GM12878 (cell line): Measurements from ENCODE around the gene DMD. TPM values are rescaled to one million over a fixed set of nuclear protein-coding genes. Genes with fewer than 3 reads are reported as not detected.

Experiments
- ATF3 ChIP-seq: IDR thresholded peaks from 2 replicates; pipeline ENCODE4 v1.6.1; 2011; ENCODE audit warnings: low read depth, mild to moderate bottlenecking, low read length, moderate library complexity, borderline replicate concordance; ENCODE audit errors: extremely low read depth
- BCL3 ChIP-seq: IDR thresholded peaks from 2 replicates; pipeline ENCODE4 v1.6.1; 2011; ENCODE audit warnings: borderline replicate concordance, low read depth, mild to moderate bottlenecking, moderate library complexity, low read length; ENCODE audit not compliant: insufficient read depth, poor library complexity, severe bottlenecking
- BMI1 ChIP-seq: fragments of 450-650 bp; IDR thresholded peaks from 2 replicates; pipeline ENCODE4 v1.6.1; 2016; ENCODE audit warnings: mild to moderate bottlenecking, moderate library complexity, borderline replicate concordance
- IRF3 ChIP-seq: fragments of 450-650 bp; IDR thresholded peaks from 2 replicates; pipeline ENCODE4 v1.6.1; 2014; ENCODE audit warnings: mild to moderate bottlenecking
- NFXL1 ChIP-seq: fragments of 450-650 bp; IDR thresholded peaks from 2 replicates; pipeline ENCODE4 v1.6.1; 2017; ENCODE audit warnings: antibody characterized with exemption, mild to moderate bottlenecking, borderline replicate concordance
- POLR2AphosphoS2 ChIP-seq: IDR thresholded peaks from 2 replicates; pipeline ENCODE4 v1.6.1; 2011; ENCODE audit warnings: low read depth, mild to moderate bottlenecking, low read length, improper control_type of control experiment, moderate library complexity
- REST ChIP-seq: IDR thresholded peaks from 2 replicates; pipeline ENCODE4 v1.6.1; 2012; ENCODE audit warnings: mild to moderate bottlenecking, low read depth, low read length
- SKIL ChIP-seq: fragments of 450-650 bp; IDR thresholded peaks from 2 replicates; pipeline ENCODE4 v1.6.1; 2017; ENCODE audit warnings: mild to moderate bottlenecking, low read depth, inconsistent platforms; ENCODE audit not compliant: poor library complexity, severe bottlenecking
- WRNIP1 ChIP-seq: IDR thresholded peaks from 2 replicates; pipeline ENCODE4 v1.6.1; 2011; ENCODE audit warnings: low read depth, low read length, improper control_type of control experiment, borderline replicate concordance
- polyA plus RNA-seq, 11 experiments: library from polyadenylated mRNA; depleted of rRNA in 4 of 11; unstranded in 6 of 11; stranded (reverse) in 5 of 11; fragments of >200 nt; fragmentation: Nextera tagmentation in 4 of 11; fragmentation: Illumina TruSeq in 1 of 11; extraction: Ambion mirVana in 4 of 11; extraction: Trizol in 1 of 11; gene quantifications; 1 replicate in 1 of 11; 2 replicates in 10 of 11; pipeline versions ENCODE4 v1.2.1 to v1.2.3, GENCODE V29; 2011 to 2016; ENCODE audit warnings: inconsistent platforms in 2 of 11, missing spikeins in 2 of 11, low read depth in 1 of 11
- total RNA-seq, 4 experiments: library from RNA; depleted of rRNA in 3 of 4; stranded (reverse); fragments of >200 nt in 3 of 4; fragmentation: Illumina TruSeq in 1 of 4; extraction: Trizol in 1 of 4; gene quantifications; 2 replicates each; pipeline versions ENCODE4 v1.2.1 to v1.2.3, GENCODE V29; 2013 to 2021

The DMD gene
- total and polyA plus RNA-seq, 10 of the 15 experiments (the other 5 are each of a cell fraction or from before 2014, with no cell fraction given), result 1.4 to 24.3 (median 4.3) TPM

- no peak for TF ChIP-seq IRF3
- TF ChIP-seq POLR2AphosphoS2, result no peak
- TF ChIP-seq WRNIP1, result no peak
- TF ChIP-seq BCL3, result no peak
- TF ChIP-seq NFXL1, result no peak
- no peak for TF ChIP-seq ATF3
- no peak for TF ChIP-seq REST
- TF ChIP-seq BMI1, result no peak
- TF ChIP-seq SKIL, result no peak
Measured at GRCh38 chrX:31212856-31213748, 1998.2 kb downstream of the DMD start (continued).
